HCT116 (cell line): ENCODE measurements around the gene MXRA8. TPM values are rescaled to one million over a fixed set of nuclear protein-coding genes. Genes with fewer than 3 reads are reported as not detected.

ENCODE experiments used
- ATAC-seq: fragments of 200-7000 bp; cut with Tn5 transposase; 2 replicates; pipeline ENCODE4 v1.9.1; 2020; ENCODE audit warnings: mild to moderate bottlenecking, moderate library complexity
- BruUV-seq: library from RNA; stranded (reverse); fragments of 400-500 nt; replicated peaks from 2 replicates; lab custom pipeline; 2021; lab: Mats Ljungman, UMichigan
- CTCF ChIA-PET: fragments of 300-600 bp; sonication (Branson Sonifier 250); formaldehyde crosslinking; loops from one replicate; lab custom pipeline; 2021; ENCODE audit warnings: antibody characterized with exemption; lab: Charles Lee
- POLR2A ChIA-PET: fragments of 300-600, 350-600 bp; sonication (Branson Sonifier 250); formaldehyde crosslinking; loops from one replicate; lab custom pipeline; 2021; ENCODE audit warnings: antibody characterized with exemption; lab: Charles Lee
- RAD21 ChIA-PET, 2 experiments: fragments of 300-600 bp; sonication (Branson Sonifier 250); formaldehyde crosslinking; loops; one replicate each; lab custom pipeline; 2023; ENCODE audit warnings: low total read pairs in 2 of 2; ENCODE audit not compliant: uncharacterized antibody in 2 of 2, unreplicated experiment in 2 of 2, low non-redundant PET in 1 of 2; lab: Charles Lee
- DNase-seq: peaks from one replicate; pipeline ENCODE4 v3.0.0-alpha.2; 2010; ENCODE audit warnings: low read depth, low spot score
- H2AFZ ChIP-seq: fragments of 200-600 bp; shearing (Covaris generic), sonication (generic); 2 replicates; pipeline ENCODE4 v1.6.1; 2017; ENCODE audit warnings: low read depth, mixed run types, mixed read lengths, antibody characterized with exemption, low read length; ENCODE audit not compliant: poor library complexity, severe bottlenecking
- H3K27ac ChIP-seq: 2 replicates; pipeline ENCODE4 v1.5.1; 2012; ENCODE audit warnings: low read depth, low read length
- H3K27me3 ChIP-seq: fragments of 200-600 bp; sonication (generic); 2 replicates; pipeline ENCODE4 v1.6.1; 2016; ENCODE audit warnings: mixed run types, low read length, mixed read lengths; ENCODE audit not compliant: insufficient read depth
- H3K36me3 ChIP-seq, 2 experiments: fragments of 200-500 bp in 1 of 2; fragments of 200-600 bp in 1 of 2; sonication (Bioruptor generic) in 1 of 2; sonication (generic) in 1 of 2; 2 replicates each; pipeline versions ENCODE4 v1.5.1 to v1.6.1; 2014 to 2016; ENCODE audit warnings: low read length in 2 of 2, inconsistent platforms in 1 of 2, mixed read lengths in 1 of 2, mixed run types in 1 of 2; ENCODE audit not compliant: insufficient read depth in 2 of 2, control insufficient read depth in 1 of 2
- H3K4me1 ChIP-seq, 2 experiments: fragments of 200-600 bp in 1 of 2; sonication (generic) in 1 of 2; 2 replicates each; pipeline versions ENCODE4 v1.5.1 to v1.6.1; 2012 to 2017; ENCODE audit warnings: low read length in 2 of 2, inconsistent platforms in 1 of 2, mild to moderate bottlenecking in 1 of 2, mixed read lengths in 1 of 2, mixed run types in 1 of 2, moderate library complexity in 1 of 2; ENCODE audit not compliant: insufficient read depth in 2 of 2, control insufficient read depth in 1 of 2
- H3K4me2 ChIP-seq: fragments of 200-600 bp; sonication (generic); 2 replicates; pipeline ENCODE4 v1.6.1; 2017; ENCODE audit warnings: mixed run types, low read length, mixed read lengths
- H3K4me3 ChIP-seq, 2 experiments: fragments of 200-600 bp in 1 of 2; sonication (generic) in 1 of 2; replicated peaks in 1 of 2; 2 replicates each; pipeline ENCODE4 v1.5.1; 2011 to 2016; ENCODE audit warnings: low read length in 2 of 2, control low read depth in 1 of 2, low read depth in 1 of 2, mild to moderate bottlenecking in 1 of 2, mixed read lengths in 1 of 2, mixed run types in 1 of 2
- H3K79me2 ChIP-seq: fragments of 200-600 bp; sonication (generic); 2 replicates; pipeline ENCODE4 v1.6.1; 2017; ENCODE audit warnings: mild to moderate bottlenecking, mixed run types, low read length, moderate library complexity, mixed read lengths; ENCODE audit not compliant: insufficient read depth
- H3K9ac ChIP-seq: fragments of 200-600 bp; sonication (generic); 2 replicates; pipeline ENCODE4 v1.6.1; 2016; ENCODE audit warnings: low read length, mixed read lengths
- H3K9me2 ChIP-seq: fragments of 200-600 bp; sonication (generic), shearing (Covaris generic); 2 replicates; pipeline ENCODE4 v1.6.1; 2017; ENCODE audit warnings: mixed run types, mild to moderate bottlenecking, moderate library complexity; ENCODE audit not compliant: insufficient read depth
- H3K9me3 ChIP-seq, 2 experiments: fragments of 200-500 bp in 1 of 2; fragments of 200-600 bp in 1 of 2; sonication (Bioruptor generic) in 1 of 2; sonication (generic) in 1 of 2; 2 replicates each; pipeline ENCODE4 v1.6.1; 2014 to 2017; ENCODE audit warnings: low read length in 2 of 2, mixed read lengths in 2 of 2, inconsistent platforms in 1 of 2, low read depth in 1 of 2, mild to moderate bottlenecking in 1 of 2, mixed run types in 1 of 2, moderate library complexity in 1 of 2; ENCODE audit not compliant: control insufficient read depth in 1 of 2, insufficient read depth in 1 of 2
- H4K20me1 ChIP-seq: fragments of 200-600 bp; sonication (generic), shearing (Covaris generic); 2 replicates; pipeline ENCODE4 v1.6.1; 2017; ENCODE audit warnings: mixed run types, mild to moderate bottlenecking, moderate library complexity; ENCODE audit not compliant: insufficient read depth
- ATF3 ChIP-seq: IDR thresholded peaks from 2 replicates; pipeline ENCODE4 v1.6.1; 2012
- CBX3 ChIP-seq: IDR thresholded peaks from 2 replicates; pipeline ENCODE4 v1.6.1; 2012; ENCODE audit warnings: low read depth
- CEBPB ChIP-seq: IDR thresholded peaks from 2 replicates; pipeline ENCODE4 v1.6.1; 2012; ENCODE audit warnings: low read depth
- CTCF ChIP-seq, 3 experiments: fragments of 200-600 bp in 1 of 3; sonication (generic) in 1 of 3; IDR thresholded peaks in 2 of 3; conservative IDR thresholded peaks in 1 of 3; 2 replicates each; pipeline ENCODE4 v1.5.1; 2012 to 2017; ENCODE audit warnings: low read depth in 2 of 3, low read length in 2 of 3, antibody characterized with exemption in 1 of 3, borderline replicate concordance in 1 of 3, control low read depth in 1 of 3, mild to moderate bottlenecking in 1 of 3, mixed read lengths in 1 of 3, mixed run types in 1 of 3, moderate library complexity in 1 of 3; ENCODE audit not compliant: insufficient read depth in 1 of 3
- EGR1 ChIP-seq: IDR thresholded peaks from 2 replicates; pipeline ENCODE4 v1.6.1; 2012; ENCODE audit warnings: low read depth
- EZH2phosphoT487 ChIP-seq: fragments of 200-600 bp; IDR thresholded peaks from 2 replicates; pipeline ENCODE4 v1.6.1; 2018; ENCODE audit warnings: antibody characterized with exemption, borderline replicate concordance
- FOSL1 ChIP-seq: IDR thresholded peaks from 2 replicates; pipeline ENCODE4 v1.6.1; 2012; ENCODE audit warnings: low read depth
- MAX ChIP-seq: IDR thresholded peaks from 2 replicates; pipeline ENCODE4 v1.6.1; 2012
- POLR2A ChIP-seq: IDR thresholded peaks from 2 replicates; pipeline ENCODE4 v1.7.0; 2011; ENCODE audit warnings: borderline replicate concordance; ENCODE audit not compliant: insufficient read depth, insufficient read length; ENCODE audit errors: extremely low read depth
- POLR2AphosphoS5 ChIP-seq: IDR thresholded peaks from 2 replicates; pipeline ENCODE4 v1.6.1; 2011; ENCODE audit warnings: mild to moderate bottlenecking, low read depth, low read length, moderate library complexity
- RAD21 ChIP-seq: IDR thresholded peaks from 2 replicates; pipeline ENCODE4 v1.6.1; 2012; ENCODE audit warnings: low read depth, mild to moderate bottlenecking
- REST ChIP-seq: IDR thresholded peaks from 2 replicates; pipeline ENCODE4 v1.6.1; 2012; ENCODE audit warnings: low read depth
- SP1 ChIP-seq: IDR thresholded peaks from 2 replicates; pipeline ENCODE4 v1.6.1; 2012; ENCODE audit warnings: low read depth
- SRF ChIP-seq: IDR thresholded peaks from 2 replicates; pipeline ENCODE4 v1.6.1; 2012; ENCODE audit warnings: low read depth
- TCF7L2 ChIP-seq: IDR thresholded peaks from 2 replicates; pipeline ENCODE4 v1.7.0; 2011; ENCODE audit warnings: borderline replicate concordance, inconsistent platforms; ENCODE audit not compliant: insufficient read depth, insufficient read length; ENCODE audit errors: extremely low read depth
- ZBTB33 ChIP-seq: IDR thresholded peaks from 2 replicates; pipeline ENCODE4 v1.6.1; 2011; ENCODE audit warnings: mild to moderate bottlenecking, low read length, moderate library complexity; ENCODE audit not compliant: insufficient replicate concordance; ENCODE audit errors: extremely low read depth
- ZFX ChIP-seq: fragments of 450-650 bp; IDR thresholded peaks from 2 replicates; pipeline ENCODE4 v1.6.1; 2017
- ZNF274 ChIP-seq: fragments of 200-500 bp; sonication (Bioruptor generic); IDR thresholded peaks from 2 replicates; pipeline ENCODE4 v1.6.1; 2014; ENCODE audit warnings: mild to moderate bottlenecking, low read depth, low read length, inconsistent platforms
- intact Hi-C: fragments of 100-400 bp; cut with micrococcal nuclease; formaldehyde crosslinking; loops from 2 replicates; pipeline ENCODE4 v1.10.0; 2022
- total RNA-seq: library from RNA; stranded (reverse); gene quantifications from one replicate; pipeline ENCODE4 v1.2.1, GENCODE V29; 2021; ENCODE audit not compliant: unreplicated experiment

MXRA8 gene
- total RNA-seq, 1 experiment from 2014 or later = 0.74 TPM

- TF ChIP-seq FOSL1 = no peak
- no peak for TF ChIP-seq EZH2phosphoT487
Measured at GRCh38 chr1:1374589-1374928, 16.2 kb upstream of the MXRA8 start (continued).

- H3K4me2 ChIP-seq = peak overlapping the region; percentile 79
- ATAC-seq (no peak), DNase-seq (no peak)
- peak overlapping the region; percentile 96 for H3K9ac ChIP-seq
- H2AFZ ChIP-seq = no peak overlapping the region
- peaks cover 29% of the 10 kb centered on the region for H3K79me2 ChIP-seq
- no peaks in the 10 kb centered on the region for H4K20me1 ChIP-seq
- CTCF ChIA-PET = no interaction called here
- POLR2A ChIA-PET = no interaction called here
- H3K27me3 ChIP-seq = no peaks in the 10 kb centered on the region
- H3K36me3 ChIP-seq = peaks cover 0 to 11% of the 10 kb centered on the region in 2 experiments; a peak in 1 of 4 replicates
- intact Hi-C loops = loop anchor here (2.0 kb wide), 2 partner anchors 29 to 69 kb away; no protein-coding TSS in a partner anchor
- RAD21 ChIA-PET = no interaction called here
- H3K4me3 ChIP-seq = peak overlapping the region; percentile 73 to 93
- H3K27ac ChIP-seq = peak overlapping the region; percentile 99
- H3K9me2 ChIP-seq = no peaks in the 10 kb centered on the region
- peaks cover 14 to 33% of the 10 kb centered on the region in 2 experiments for H3K4me1 ChIP-seq
- H3K9me3 ChIP-seq = no peaks in the 10 kb centered on the region
- TSS peak; percentile 75 for BruUV-seq
- TF ChIP-seq TCF7L2 (no peak), CTCF (IDR thresholded peaks at IDR 0.05 in 2 of 3, conservative IDR thresholded peaks at IDR 0.05 in 1 of 3; ENCODE audit: borderline replicate concordance in 1 of 3, insufficient read depth in 1 of 3, low read depth in 2 of 3, low read length in 2 of 3) (no peak), RAD21 (no peak), POLR2AphosphoS5 (no peak), REST (no peak), MAX (no peak), ZBTB33 (no peak), CEBPB (no peak), POLR2A (no peak), SRF (no peak), ZFX (no peak), ZNF274 (no peak), CBX3 (no peak), SP1 (no peak), ATF3 (no peak), EGR1 (no peak)
Measured at GRCh38 chr1:1373815-1374588, 15.6 kb upstream of the MXRA8 start.
